Breast epithelium (tissue), 4 donors: Measurements from ENCODE around the gene AMIGO1. TPM values are rescaled to one million over a fixed set of nuclear protein-coding genes. Genes with fewer than 3 reads are reported as not detected.

Source experiments
- DNase-seq, 2 donors: peaks; one replicate each; pipeline ENCODE4 v3.0.0-alpha.2; 2019; ENCODE audit warnings: low spot score in 2 of 2
- H3K27ac ChIP-seq, 2 donors: fragments of 200-600 bp; sonication (generic) in 1 of 2; one replicate each; pipeline ENCODE4 v1.5.1; 2016 to 2019; ENCODE audit warnings: mild to moderate bottlenecking in 1 of 2
- H3K27me3 ChIP-seq, 2 donors: fragments of 200-600 bp; sonication (generic) in 1 of 2; one replicate each; pipeline versions ENCODE4 v1.5.1 to v1.6.0; 2017 to 2019; ENCODE audit warnings: control low read depth in 1 of 2, mild to moderate bottlenecking in 1 of 2
- H3K36me3 ChIP-seq: fragments of 200-600 bp; one replicate; pipeline ENCODE4 v1.5.1; 2019
- H3K4me1 ChIP-seq, 2 donors: fragments of 200-600 bp; sonication (generic); one replicate each; pipeline ENCODE4 v1.5.1; 2016 to 2019; ENCODE audit warnings: control low read depth in 1 of 2
- H3K4me3 ChIP-seq, 3 donors: fragments of 200-600 bp; sonication (generic); 1 replicate in 2 of 3; 2 replicates in 1 of 3; pipeline ENCODE4 v1.5.1; 2016 to 2019; ENCODE audit warnings: mild to moderate bottlenecking in 3 of 3, moderate library complexity in 2 of 3
- H3K9me3 ChIP-seq, 2 donors: fragments of 200-600 bp; sonication (generic) in 1 of 2; one replicate each; pipeline ENCODE4 v1.5.1; 2016 to 2019; ENCODE audit warnings: control low read depth in 1 of 2
- CTCF ChIP-seq, 3 donors: fragments of 450-650 bp; IDR thresholded peaks; one replicate each; pipeline ENCODE4 v1.5.1; 2016 to 2017; ENCODE audit warnings: antibody characterized with exemption in 3 of 3, mild to moderate bottlenecking in 3 of 3, moderate library complexity in 3 of 3
- POLR2A ChIP-seq: fragments of 450-650 bp; IDR thresholded peaks from one replicate; pipeline ENCODE4 v1.6.1; 2016; ENCODE audit warnings: antibody characterized with exemption, mild to moderate bottlenecking, moderate library complexity
- POLR2AphosphoS5 ChIP-seq, 3 donors: sonication (generic); formaldehyde crosslinking; IDR thresholded peaks; one replicate each; pipeline ENCODE4 v1.6.1; 2017; ENCODE audit warnings: antibody characterized with exemption in 3 of 3
- intact Hi-C: fragments of 100-400 bp; cut with DNase I; formaldehyde crosslinking; loops from one replicate; pipeline ENCODE4 v1.15.1; 2023; ENCODE audit warnings: low total_unique reads
- total RNA-seq, 3 donors: library from RNA; depleted of rRNA; stranded (reverse); fragments of >200 nt; gene quantifications; one replicate each; pipeline ENCODE4 v1.1.0, GENCODE V29; 2016

AMIGO1 gene
- total RNA-seq, 3 donors from 2014 or later, result 3.0 to 9.5 (median 6.4) TPM

GRCh38 chr1:109457819-109458218 is 51.7 kb downstream of the AMIGO1 start:
- no peak overlapping the region for H3K4me3 ChIP-seq
- no peak for DNase-seq
- H3K4me1 ChIP-seq, result no peaks in the 10 kb centered on the region
- H3K9me3 ChIP-seq, result peaks cover 0 to 8% of the 10 kb centered on the region in 2 donors
- no peak overlapping the region for H3K27ac ChIP-seq
- H3K27me3 ChIP-seq, result peaks cover 0 to 18% of the 10 kb centered on the region in 2 donors
- no peaks in the 10 kb centered on the region for H3K36me3 ChIP-seq
- TF ChIP-seq CTCF (IDR thresholded peaks at IDR 0.05), result no peak
- no peak for TF ChIP-seq POLR2A
- no peak for TF ChIP-seq POLR2AphosphoS5 (IDR thresholded peaks at IDR 0.05)
- intact Hi-C loops, result no loop called here

GRCh38 chr1:109454497-109455133 is 54.9 kb downstream of the AMIGO1 start:
- no peak for DNase-seq
- intact Hi-C loops, result no loop called here
- H3K4me3 ChIP-seq, result no peak overlapping the region

More at GRCh38 chr1:109454497-109455133, 54.9 kb downstream of the AMIGO1 start:
- no peaks in the 10 kb centered on the region for H3K36me3 ChIP-seq
- no peak for TF ChIP-seq POLR2A
- TF ChIP-seq CTCF (IDR thresholded peaks at IDR 0.05), result no peak
- TF ChIP-seq POLR2AphosphoS5 (IDR thresholded peaks at IDR 0.05), result no peak
- no peak overlapping the region for H3K27ac ChIP-seq
- H3K9me3 ChIP-seq, result peaks cover 0 to 8% of the 10 kb centered on the region in 2 donors
- peaks cover 0 to 6% of the 10 kb centered on the region in 2 donors for H3K27me3 ChIP-seq
- no peaks in the 10 kb centered on the region for H3K4me1 ChIP-seq

Other genes with a start within 250 kb of the AMIGO1 start
- gene PSRC1, start 226.6 kb downstream of the AMIGO1 start, total RNA-seq, result 1 to 10 TPM; 4.2 to 5.9 (median 4.3) TPM
- gene MYBPHL, start 202.7 kb downstream of the AMIGO1 start, total RNA-seq, result not detected
- 100 to 1,000 TPM in 1 of 3 donors, 10 to 100 TPM in 2; 51.1 to 135 (median 69.8) TPM for gene SORT1, start 111.8 kb downstream of the AMIGO1 start, total RNA-seq
- gene PSMA5, start 83.3 kb downstream of the AMIGO1 start, total RNA-seq, result 10 to 100 TPM; 23.7 to 36.7 (median 28.8) TPM
- gene SYPL2, start 43.2 kb downstream of the AMIGO1 start, total RNA-seq, result 1 to 10 TPM in 1 of 3 donors, under 1 TPM in 2; 0.44 to 1.4 (median 0.66) TPM
- gene ATXN7L2, start 25.8 kb downstream of the AMIGO1 start, total RNA-seq, result 1 to 10 TPM; 2.4 to 4.1 (median 2.9) TPM
- gene CYB561D1, start 15.6 kb downstream of the AMIGO1 start, total RNA-seq, result 1 to 10 TPM; 6.6 to 9.1 (median 8.2) TPM
- gene GPR61, start 30.1 kb upstream of the AMIGO1 start, total RNA-seq, result not detected
- 1 to 10 TPM; 5.9 to 6.9 (median 6.2) TPM for gene GNAI3, start 38.9 kb upstream of the AMIGO1 start, total RNA-seq
- not detected for gene GNAT2, start 109.9 kb upstream of the AMIGO1 start, total RNA-seq
- gene AMPD2, start 110.1 kb upstream of the AMIGO1 start, total RNA-seq, result 10 to 100 TPM; 21.3 to 68.2 (median 47.4) TPM
- gene GSTM4, start 146.4 kb upstream of the AMIGO1 start, total RNA-seq, result 10 to 100 TPM; 21.9 to 31.5 (median 28.2) TPM
- gene GSTM2, start 158.3 kb upstream of the AMIGO1 start, total RNA-seq, result 10 to 100 TPM; 47.8 to 93.4 (median 66.5) TPM
- 10 to 100 TPM in 1 of 3 donors, not detected in 2; 33.8 TPM for gene GSTM1, start 178.1 kb upstream of the AMIGO1 start, total RNA-seq
- gene GSTM5, start 202.5 kb upstream of the AMIGO1 start, total RNA-seq, result 1 to 10 TPM; 1.8 to 4.6 (median 3.6) TPM
- 100 to 1,000 TPM in 2 of 3 donors, 10 to 100 TPM in 1; 40.0 to 226 (median 105) TPM for gene GSTM3, start 231.3 kb upstream of the AMIGO1 start, total RNA-seq